Panc1 (cell line): ENCODE results near the gene GSTO2. TPM values are rescaled to one million over a fixed set of nuclear protein-coding genes. Genes with fewer than 3 reads are reported as not detected.

Experiments used
- ATAC-seq: fragments of 200-7000 bp; cut with Tn5 transposase; 2 replicates; pipeline ENCODE4 v1.9.1; 2020; ENCODE audit warnings: mild to moderate bottlenecking, moderate library complexity
- BruUV-seq: library from RNA; stranded (reverse); fragments of 400-500 nt; replicated peaks from 2 replicates; lab custom pipeline; 2021; lab: Mats Ljungman, UMichigan
- CTCF ChIA-PET: fragments of 300-600 bp; sonication (Branson Sonifier 250); formaldehyde crosslinking; loops from one replicate; lab custom pipeline; 2022; ENCODE audit warnings: antibody characterized with exemption; lab: Charles Lee
- POLR2A ChIA-PET: fragments of 300-600 bp; sonication (Branson Sonifier 250); formaldehyde crosslinking; loops from one replicate; lab custom pipeline; 2022; ENCODE audit warnings: antibody characterized with exemption; lab: Charles Lee
- DNase-seq: peaks from one replicate; pipeline ENCODE4 v3.0.0-alpha.2; 2010; ENCODE audit warnings: low read depth, low spot score
- H3K27ac ChIP-seq: 2 replicates; pipeline ENCODE4 v1.5.1; 2011; ENCODE audit warnings: mild to moderate bottlenecking, low read length, inconsistent platforms
- H3K27me3 ChIP-seq: fragments of 200-500 bp; sonication (Bioruptor generic); 2 replicates; pipeline ENCODE4 v1.6.0; 2014; ENCODE audit warnings: low read length, inconsistent platforms; ENCODE audit not compliant: control insufficient read depth, insufficient read depth
- H3K36me3 ChIP-seq: fragments of 200-500 bp; sonication (Bioruptor generic); 2 replicates; pipeline ENCODE4 v1.5.1; 2014; ENCODE audit warnings: inconsistent platforms, mild to moderate bottlenecking, low read length, moderate library complexity; ENCODE audit not compliant: control insufficient read depth, insufficient read depth
- H3K4me1 ChIP-seq: 2 replicates; pipeline ENCODE4 v1.5.1; 2011; ENCODE audit warnings: inconsistent platforms, mild to moderate bottlenecking, low read length, moderate library complexity; ENCODE audit not compliant: control insufficient read depth, insufficient read depth
- H3K4me3 ChIP-seq, 2 experiments: 2 replicates each; pipeline ENCODE4 v1.5.1; 2011 to 2012; ENCODE audit warnings: low read depth in 2 of 2, low read length in 2 of 2, mild to moderate bottlenecking in 2 of 2, inconsistent platforms in 1 of 2, moderate library complexity in 1 of 2
- H3K9me3 ChIP-seq: fragments of 200-500 bp; sonication (Bioruptor generic); 2 replicates; pipeline ENCODE4 v1.5.1; 2014; ENCODE audit warnings: low read depth, mild to moderate bottlenecking, inconsistent platforms, low read length, moderate library complexity; ENCODE audit not compliant: control insufficient read depth, insufficient read depth
- CTCF ChIP-seq: fragments of 450-650 bp; IDR thresholded peaks from 2 replicates; pipeline ENCODE4 v1.5.1; 2017; ENCODE audit warnings: mild to moderate bottlenecking
- POLR2AphosphoS5 ChIP-seq: IDR thresholded peaks from 2 replicates; pipeline ENCODE4 v1.6.1; 2012; ENCODE audit warnings: mild to moderate bottlenecking, low read depth, low read length, moderate library complexity
- SIN3A ChIP-seq: IDR thresholded peaks from 2 replicates; pipeline ENCODE4 v1.6.1; 2012; ENCODE audit warnings: low read depth, mild to moderate bottlenecking, low read length, moderate library complexity, borderline replicate concordance; ENCODE audit not compliant: insufficient read depth
- TCF7L2 ChIP-seq: IDR thresholded peaks from 2 replicates; pipeline ENCODE4 v1.6.1; 2011; ENCODE audit warnings: mild to moderate bottlenecking, low read depth, low read length, inconsistent platforms
- in situ Hi-C: cut with HindIII; loops from 2 replicates; pipeline ENCODE4 v1.10.0; 2016; ENCODE audit warnings: low sequenced_read_pairs, low pct_unique_long_range_greater_than_20kb
- intact Hi-C: fragments of 100-400 bp; cut with micrococcal nuclease; formaldehyde crosslinking; loops from one replicate; pipeline ENCODE4 v1.10.0; 2022; ENCODE audit not compliant: unreplicated experiment
- total RNA-seq: library from RNA; stranded (reverse); gene quantifications from one replicate; pipeline ENCODE4 v1.2.1, GENCODE V29; 2021; ENCODE audit not compliant: unreplicated experiment
- TF ChIP-seq, protein P1 (sequence below), 2 experiments: IDR thresholded peaks; 2 replicates each; pipeline ENCODE4 v1.6.1; 2011 to 2012; ENCODE audit warnings: low read depth in 2 of 2, control low read depth in 1 of 2, low read length in 1 of 2, mild to moderate bottlenecking in 1 of 2, moderate library complexity in 1 of 2; ENCODE audit not compliant: insufficient read depth in 1 of 2

Gene GSTO2
- total RNA-seq, 1 experiment from 2014 or later = 28.5 TPM

DNA sequence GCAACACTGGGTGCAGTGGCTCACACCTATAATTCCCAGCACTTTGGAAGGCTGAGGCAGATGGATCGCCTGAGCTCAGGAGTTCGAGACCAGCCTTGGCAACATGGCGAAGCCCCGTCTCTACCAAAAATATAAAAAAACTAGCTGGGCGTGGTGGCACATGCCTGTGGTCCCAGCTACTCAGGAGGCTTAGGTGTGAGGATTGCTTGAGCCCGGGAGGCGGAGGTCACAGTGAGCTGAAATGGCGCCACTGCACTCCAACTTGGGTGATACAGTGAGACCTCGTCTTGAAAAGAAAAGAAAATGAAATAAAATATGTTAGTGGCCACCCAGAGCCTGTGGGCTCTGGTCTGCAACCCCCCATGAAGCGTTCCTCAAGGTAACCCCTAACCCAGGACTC is 55.9 kb downstream of the GSTO2 start:
- TF ChIP-seq, protein P1, sequence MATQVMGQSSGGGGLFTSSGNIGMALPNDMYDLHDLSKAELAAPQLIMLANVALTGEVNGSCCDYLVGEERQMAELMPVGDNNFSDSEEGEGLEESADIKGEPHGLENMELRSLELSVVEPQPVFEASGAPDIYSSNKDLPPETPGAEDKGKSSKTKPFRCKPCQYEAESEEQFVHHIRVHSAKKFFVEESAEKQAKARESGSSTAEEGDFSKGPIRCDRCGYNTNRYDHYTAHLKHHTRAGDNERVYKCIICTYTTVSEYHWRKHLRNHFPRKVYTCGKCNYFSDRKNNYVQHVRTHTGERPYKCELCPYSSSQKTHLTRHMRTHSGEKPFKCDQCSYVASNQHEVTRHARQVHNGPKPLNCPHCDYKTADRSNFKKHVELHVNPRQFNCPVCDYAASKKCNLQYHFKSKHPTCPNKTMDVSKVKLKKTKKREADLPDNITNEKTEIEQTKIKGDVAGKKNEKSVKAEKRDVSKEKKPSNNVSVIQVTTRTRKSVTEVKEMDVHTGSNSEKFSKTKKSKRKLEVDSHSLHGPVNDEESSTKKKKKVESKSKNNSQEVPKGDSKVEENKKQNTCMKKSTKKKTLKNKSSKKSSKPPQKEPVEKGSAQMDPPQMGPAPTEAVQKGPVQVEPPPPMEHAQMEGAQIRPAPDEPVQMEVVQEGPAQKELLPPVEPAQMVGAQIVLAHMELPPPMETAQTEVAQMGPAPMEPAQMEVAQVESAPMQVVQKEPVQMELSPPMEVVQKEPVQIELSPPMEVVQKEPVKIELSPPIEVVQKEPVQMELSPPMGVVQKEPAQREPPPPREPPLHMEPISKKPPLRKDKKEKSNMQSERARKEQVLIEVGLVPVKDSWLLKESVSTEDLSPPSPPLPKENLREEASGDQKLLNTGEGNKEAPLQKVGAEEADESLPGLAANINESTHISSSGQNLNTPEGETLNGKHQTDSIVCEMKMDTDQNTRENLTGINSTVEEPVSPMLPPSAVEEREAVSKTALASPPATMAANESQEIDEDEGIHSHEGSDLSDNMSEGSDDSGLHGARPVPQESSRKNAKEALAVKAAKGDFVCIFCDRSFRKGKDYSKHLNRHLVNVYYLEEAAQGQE (IDR thresholded peaks at IDR 0.05; ENCODE audit: insufficient read depth in 1 of 2, low read depth in 2 of 2, low read length in 1 of 2) = no peak
- TF ChIP-seq POLR2AphosphoS5 (no peak), SIN3A (no peak), TCF7L2 (no peak), CTCF (no peak)
- in situ Hi-C loops = no loop called here
- DNase-seq = no peak
- BruUV-seq = no TSS peak
- CTCF ChIA-PET = interaction anchor here (1.0 kb wide), 1 partner anchor 20 kb away, joined by 3 read pairs; no protein-coding TSS in a partner anchor
- Histone ChIP-seq H3K36me3 (no peaks in the 10 kb centered on the region), H3K4me1 (peaks cover 92% of the 10 kb centered on the region), H3K9me3 (no peaks in the 10 kb centered on the region), H3K27me3 (no peaks in the 10 kb centered on the region), H3K4me3 (no peak overlapping the region), H3K27ac (no peak overlapping the region)
- no peak for ATAC-seq
- POLR2A ChIA-PET = no interaction called here
- intact Hi-C loops = no loop called here

GRCh38 chr10:104325436-104326435 is 56.8 kb downstream of the GSTO2 start:
- no peak for ATAC-seq
- TF ChIP-seq POLR2AphosphoS5 = no peak
- TF ChIP-seq CTCF = no peak
- no peak for TF ChIP-seq TCF7L2
- TF ChIP-seq, protein P1 (IDR thresholded peaks at IDR 0.05; ENCODE audit: insufficient read depth in 1 of 2, low read depth in 2 of 2, low read length in 1 of 2) = no peak
- TF ChIP-seq SIN3A = no peak
- Histone ChIP-seq H3K36me3 (no peaks in the 10 kb centered on the region), H3K4me1 (peaks cover 94% of the 10 kb centered on the region), H3K27ac (peak overlapping the region; percentile 98), H3K27me3 (no peaks in the 10 kb centered on the region), H3K9me3 (no peaks in the 10 kb centered on the region), H3K4me3 (no peak overlapping the region)
- DNase-seq = no peak
- in situ Hi-C loops (no loop called here), intact Hi-C loops (no loop called here)
- ChIA-PET CTCF (no interaction called here), POLR2A (no interaction called here)
- no TSS peak for BruUV-seq
